Left lung (tissue), 10 donors: ENCODE results near the gene NECTIN3. TPM values are rescaled to one million over a fixed set of nuclear protein-coding genes. Genes with fewer than 3 reads are reported as not detected.

ENCODE experiments used
- ATAC-seq: fragments of 200-7000 bp; cut with Tn5 transposase; one replicate; pipeline ENCODE4 v1.9.1; 2020; ENCODE audit warnings: moderate library complexity
- DNase-seq, 4 donors: peaks; one replicate each; pipeline ENCODE4 v3.0.0-alpha.2; 2013 to 2020
- H3K27ac ChIP-seq, 2 donors: fragments of 200-600 bp; sonication (generic) in 1 of 2; one replicate each; pipeline versions ENCODE4 v1.5.0 to v1.8.0; 2020 to 2021
- H3K27me3 ChIP-seq, 2 donors: fragments of 200-600 bp; sonication (generic) in 1 of 2; one replicate each; pipeline versions ENCODE4 v1.5.0 to v1.8.0; 2020 to 2021
- H3K36me3 ChIP-seq, 2 donors: fragments of 200-600 bp; sonication (generic) in 1 of 2; one replicate each; pipeline versions ENCODE4 v1.5.0 to v1.8.0; 2020 to 2021
- H3K4me1 ChIP-seq, 2 donors: fragments of 200-600 bp; one replicate each; pipeline ENCODE4 v1.8.0; 2021
- H3K4me3 ChIP-seq, 2 donors: fragments of 200-600 bp; sonication (generic) in 1 of 2; one replicate each; pipeline versions ENCODE4 v1.5.0 to v1.8.0; 2020 to 2021; ENCODE audit warnings: mild to moderate bottlenecking in 1 of 2
- H3K9me3 ChIP-seq, 2 donors: fragments of 200-600 bp; sonication (generic) in 1 of 2; one replicate each; pipeline versions ENCODE4 v1.5.0 to v1.8.0; 2020 to 2021
- intact Hi-C, 2 donors: fragments of 100-400 bp; cut with DNase I; formaldehyde crosslinking; loops; one replicate each; pipeline versions ENCODE4 v1.11.2 to v1.14.2; 2022
- polyA plus RNA-seq, 6 donors: library from polyadenylated mRNA; unstranded; fragments of 120-200 nt; gene quantifications; one replicate each; pipeline ENCODE4 v1.2.1, GENCODE V29; 2013; ENCODE audit not compliant: insufficient read length in 6 of 6
- total RNA-seq, 2 donors: library from RNA; stranded (reverse); fragmentation: NEBNext Ultra II Directional; extraction: Animal tissue kit (Norgen Biotek cat#: 25700); gene quantifications; one replicate each; pipeline ENCODE4 v1.2.1, GENCODE V29; 2021
- TF ChIP-seq, protein P1 (sequence below), 2 donors: fragments of 200-600 bp; sonication (generic) in 1 of 2; IDR thresholded peaks; one replicate each; pipeline versions ENCODE4 v1.5.0 to v1.8.0; 2021; ENCODE audit warnings: antibody characterized with exemption in 2 of 2
- donor health status: DM: no; HTN: yes; CAD: no.
- donor health status: DM: no; HTN: no; CAD: no.

Gene NECTIN3
- total and polyA plus RNA-seq, 8 donors, result 24.9 to 149 (median 78.9) TPM

DNA sequence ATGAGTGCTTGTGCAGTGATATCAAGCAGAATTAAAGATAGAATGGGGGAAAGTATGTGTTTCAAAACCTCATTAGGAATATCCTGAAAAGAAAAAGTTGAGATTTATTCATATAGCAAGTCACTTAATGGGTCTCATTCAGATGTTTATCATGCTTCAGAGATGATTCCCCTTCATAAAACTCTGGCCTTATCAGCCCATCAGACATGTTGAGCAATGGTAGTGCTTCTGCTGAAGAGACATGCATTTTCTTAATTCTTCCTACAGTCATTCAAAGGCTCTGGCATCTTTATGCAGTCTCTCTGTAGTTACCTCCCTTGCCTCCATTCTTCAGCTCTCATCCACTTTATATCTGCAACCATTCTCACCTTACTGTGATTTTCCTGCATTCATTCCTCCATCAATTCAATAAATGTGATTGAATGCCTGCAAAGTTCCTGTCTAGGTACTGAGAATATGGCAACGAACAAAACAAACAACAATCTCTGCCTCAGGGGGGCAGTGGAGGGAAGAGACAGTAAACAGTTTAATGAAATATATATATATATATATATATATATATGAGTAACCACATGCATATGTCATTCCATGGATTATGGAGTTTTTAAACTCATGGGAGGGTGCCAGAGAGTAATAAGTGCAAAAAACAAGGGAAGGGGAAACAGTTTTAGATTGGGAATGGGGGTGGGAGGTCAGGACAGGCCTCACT lies 138.5 kb downstream of the NECTIN3 start:
- Histone ChIP-seq H3K27ac (no peak overlapping the region), H3K36me3 (no peaks in the 10 kb centered on the region), H3K9me3 (no peaks in the 10 kb centered on the region), H3K4me1 (no peaks in the 10 kb centered on the region), H3K4me3 (no peak overlapping the region), H3K27me3 (no peaks in the 10 kb centered on the region)
- ATAC-seq (no peak), DNase-seq (no peak)
- TF ChIP-seq, protein P1, sequence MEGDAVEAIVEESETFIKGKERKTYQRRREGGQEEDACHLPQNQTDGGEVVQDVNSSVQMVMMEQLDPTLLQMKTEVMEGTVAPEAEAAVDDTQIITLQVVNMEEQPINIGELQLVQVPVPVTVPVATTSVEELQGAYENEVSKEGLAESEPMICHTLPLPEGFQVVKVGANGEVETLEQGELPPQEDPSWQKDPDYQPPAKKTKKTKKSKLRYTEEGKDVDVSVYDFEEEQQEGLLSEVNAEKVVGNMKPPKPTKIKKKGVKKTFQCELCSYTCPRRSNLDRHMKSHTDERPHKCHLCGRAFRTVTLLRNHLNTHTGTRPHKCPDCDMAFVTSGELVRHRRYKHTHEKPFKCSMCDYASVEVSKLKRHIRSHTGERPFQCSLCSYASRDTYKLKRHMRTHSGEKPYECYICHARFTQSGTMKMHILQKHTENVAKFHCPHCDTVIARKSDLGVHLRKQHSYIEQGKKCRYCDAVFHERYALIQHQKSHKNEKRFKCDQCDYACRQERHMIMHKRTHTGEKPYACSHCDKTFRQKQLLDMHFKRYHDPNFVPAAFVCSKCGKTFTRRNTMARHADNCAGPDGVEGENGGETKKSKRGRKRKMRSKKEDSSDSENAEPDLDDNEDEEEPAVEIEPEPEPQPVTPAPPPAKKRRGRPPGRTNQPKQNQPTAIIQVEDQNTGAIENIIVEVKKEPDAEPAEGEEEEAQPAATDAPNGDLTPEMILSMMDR (IDR thresholded peaks at IDR 0.05), result no peak
- intact Hi-C loops, result no loop called here

DNA sequence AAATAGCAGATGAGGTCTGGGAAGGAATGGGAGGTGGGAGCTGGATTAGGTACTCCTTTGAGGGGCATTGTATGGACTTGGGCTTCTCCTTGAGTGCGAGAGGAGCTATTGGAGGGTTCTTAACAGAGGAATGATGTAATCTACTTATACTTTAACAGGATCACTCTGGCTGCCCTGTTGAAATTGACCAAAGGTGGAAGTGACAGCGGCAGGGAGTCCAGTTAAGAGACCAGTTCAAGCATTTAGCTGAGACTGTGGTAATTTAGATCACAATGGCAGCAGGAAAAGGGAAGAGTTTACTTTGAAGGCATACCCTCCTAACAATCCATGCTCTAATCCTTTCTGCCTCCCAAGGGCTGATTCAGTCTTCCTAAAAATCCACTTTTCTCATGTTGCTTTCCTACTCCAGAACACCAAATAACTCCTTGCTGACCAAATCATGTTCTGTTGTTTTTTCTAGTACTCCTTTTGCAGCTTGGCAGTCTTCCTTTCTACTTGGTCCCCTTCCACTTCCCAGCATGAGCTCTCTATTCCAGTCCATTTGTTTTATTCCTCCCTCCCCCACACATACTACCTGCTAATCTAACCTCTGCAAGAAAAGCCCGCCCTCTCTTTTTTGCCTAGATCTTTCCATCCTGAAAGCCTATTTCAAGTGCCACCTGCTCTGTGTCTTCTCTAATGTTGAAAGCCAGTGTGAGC lies 139.4 kb downstream of the NECTIN3 start:
- H3K9me3 ChIP-seq, result no peaks in the 10 kb centered on the region
- intact Hi-C loops, result no loop called here
- no peaks in the 10 kb centered on the region for H3K4me1 ChIP-seq
- H3K27ac ChIP-seq, result no peak overlapping the region
- no peaks in the 10 kb centered on the region for H3K36me3 ChIP-seq
- TF ChIP-seq, protein P1 (IDR thresholded peaks at IDR 0.05), result no peak
- ATAC-seq (peak; percentile 79), DNase-seq (no peak)
- H3K4me3 ChIP-seq, result no peak overlapping the region
- H3K27me3 ChIP-seq, result no peaks in the 10 kb centered on the region

DNA sequence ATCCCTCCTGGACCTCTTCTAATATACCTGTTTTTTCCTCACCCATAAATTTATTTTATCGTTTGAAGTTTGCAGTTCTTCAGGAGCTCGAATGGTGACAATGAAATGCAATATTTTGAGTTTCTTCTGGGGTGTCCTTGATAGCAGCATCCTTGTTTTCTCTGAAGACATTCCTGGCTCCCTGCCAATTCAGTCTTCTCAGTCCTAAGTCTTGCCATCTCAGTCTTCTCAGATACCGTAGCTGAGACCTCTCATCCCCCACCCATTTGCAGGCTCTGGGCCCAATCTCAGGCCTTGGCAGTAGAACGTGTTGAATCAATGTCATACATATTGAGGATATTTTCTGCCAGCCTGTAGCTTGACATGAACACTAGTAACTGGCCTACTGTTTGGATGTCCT lies 140.9 kb downstream of the NECTIN3 start:
- Histone ChIP-seq H3K4me3 (no peak overlapping the region), H3K36me3 (no peaks in the 10 kb centered on the region), H3K9me3 (no peaks in the 10 kb centered on the region), H3K27ac (no peak overlapping the region), H3K4me1 (no peaks in the 10 kb centered on the region), H3K27me3 (no peaks in the 10 kb centered on the region)
- DNase-seq, result no peak
- intact Hi-C loops, result no loop called here
- ATAC-seq, result no peak
- TF ChIP-seq, protein P1 (IDR thresholded peaks at IDR 0.05), result no peak

DNA sequence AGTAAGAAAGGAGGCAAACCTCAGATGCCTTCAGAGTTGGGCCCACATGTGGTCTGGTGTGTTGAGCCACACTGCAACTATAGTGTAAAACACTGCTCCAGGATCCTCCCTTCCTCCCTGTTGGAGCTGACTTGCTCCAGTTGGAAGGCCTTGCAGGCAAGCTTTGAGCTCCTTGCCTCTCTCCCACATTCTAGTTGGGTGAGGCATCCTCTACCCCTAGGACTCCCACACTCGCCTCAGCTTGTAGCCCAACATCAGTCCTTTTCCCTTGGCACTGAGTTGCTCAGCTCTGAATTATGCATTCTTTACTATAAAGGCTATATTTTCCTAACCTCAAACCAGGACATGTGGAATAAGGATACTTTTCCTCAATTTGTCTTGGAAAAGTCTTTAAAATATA lies 143.9 kb downstream of the NECTIN3 start:
- no peaks in the 10 kb centered on the region for H3K36me3 ChIP-seq
- H3K4me3 ChIP-seq, result no peak overlapping the region
- TF ChIP-seq, protein P1 (IDR thresholded peaks at IDR 0.05), result no peak
- no peaks in the 10 kb centered on the region for H3K27me3 ChIP-seq
- DNase-seq (no peak), ATAC-seq (no peak)
- intact Hi-C loops, result no loop called here
- no peaks in the 10 kb centered on the region for H3K4me1 ChIP-seq
- no peak overlapping the region for H3K27ac ChIP-seq
- no peaks in the 10 kb centered on the region for H3K9me3 ChIP-seq

DNA sequence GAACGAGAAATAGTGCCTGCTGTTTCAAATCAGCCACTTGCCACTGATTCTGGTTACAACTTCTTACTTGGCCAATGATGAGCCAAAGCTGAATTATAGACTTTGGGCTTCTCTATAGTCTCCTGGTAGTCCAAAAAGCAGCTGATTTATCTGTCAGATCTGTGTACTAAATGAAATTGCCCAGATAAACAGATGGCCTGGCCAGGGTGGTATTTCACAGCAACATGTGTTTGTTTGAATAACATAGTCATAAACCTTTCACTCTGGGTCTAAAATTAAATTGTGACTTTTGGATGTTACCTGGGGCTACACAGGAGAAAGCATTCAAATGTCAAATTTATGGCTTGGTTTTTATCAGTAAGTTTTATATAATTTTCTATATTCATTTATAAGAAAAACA lies 147.0 kb downstream of the NECTIN3 start:
- no peaks in the 10 kb centered on the region for H3K36me3 ChIP-seq
- no peak for ATAC-seq
- intact Hi-C loops, result no loop called here

More for the DNA sequence above, 147.0 kb downstream of the NECTIN3 start:
- TF ChIP-seq, protein P1 (IDR thresholded peaks at IDR 0.05), result no peak
- Histone ChIP-seq H3K27me3 (no peaks in the 10 kb centered on the region), H3K27ac (no peak overlapping the region), H3K4me1 (no peaks in the 10 kb centered on the region), H3K9me3 (no peaks in the 10 kb centered on the region), H3K4me3 (no peak overlapping the region)
- no peak for DNase-seq
